ENCODE data around the gene SLC43A3. TPM values are rescaled to one million over a fixed set of nuclear protein-coding genes. Genes with fewer than 3 reads are reported as not detected.

SLC43A3 gene
- total RNA-seq, 1 experiment from 2014 or later = 21.4 TPM

- no peak overlapping the region for H2BK12ac ChIP-seq (ENCODE audit: insufficient read length, low read depth, low read length)
- Mint-ChIP-seq H3K27me3 (ENCODE audit: low read depth) (peaks cover 35% of the 10 kb centered on the region), H3K9me3 (no peaks in the 10 kb centered on the region; a peak in 1 of 5 replicates), H3K27ac (no peak overlapping the region), H3K36me3 (ENCODE audit: insufficient read depth in 1 of 3, low read depth in 3 of 3) (peaks cover 7 to 22% (median 11%) of the 10 kb centered on the region in 3 experiments; a peak in 5 of 7 replicates), H3K4me1 (peaks cover 34 to 45% of the 10 kb centered on the region in 2 experiments), H3K4me3 (no peak overlapping the region)
- H4K5ac ChIP-seq (ENCODE audit: insufficient read length, low read depth, low read length) = no peak overlapping the region
- peaks cover 7% of the 10 kb centered on the region; the same call in 1 of the 2 replicates for H3K4me1 ChIP-seq (ENCODE audit: insufficient read depth, low read length)
- H2BK20ac ChIP-seq (ENCODE audit: low read depth, low read length, poor library complexity, severe bottlenecking) = no peak overlapping the region
- no peaks in the 10 kb centered on the region for H4K20me1 ChIP-seq (ENCODE audit: control insufficient read depth, insufficient read depth, insufficient read length)
- no peak overlapping the region for H3K9ac ChIP-seq (ENCODE audit: extremely low read depth, insufficient read length, low read length)
- no peak overlapping the region for H2BK120ac ChIP-seq (ENCODE audit: low read depth, low read length, poor library complexity, severe bottlenecking)
- H3K79me2 ChIP-seq (ENCODE audit: insufficient read depth, low read length) = no peaks in the 10 kb centered on the region
- no peak overlapping the region for H2BK15ac ChIP-seq (ENCODE audit: low read depth, low read length)
- no peak for TF ChIP-seq CTCF (conservative IDR thresholded peaks at IDR 0.05)
- H2AK5ac ChIP-seq (ENCODE audit: insufficient read length, low read length) = no peak overlapping the region
- no peak overlapping the region for H3K23ac ChIP-seq (ENCODE audit: insufficient read length, low read depth, low read length)
- no peak overlapping the region for H2AFZ ChIP-seq (ENCODE audit: low read length)
- DNase-seq = no peak
- no peak overlapping the region for H3T11ph ChIP-seq (ENCODE audit: low read length)
- H4K8ac ChIP-seq (replicated peaks; ENCODE audit: insufficient read length, low read depth, low read length) = no peak overlapping the region
- no peak overlapping the region for H3K18ac ChIP-seq (ENCODE audit: insufficient read length, low read depth, low read length)
- H3K4ac ChIP-seq (ENCODE audit: low read depth, low read length) = no peak overlapping the region
- no CpG with 5 or more reads among the region's 3 CpGs for WGBS (ENCODE audit: extremely low coverage, insufficient read length, low lambda C conversion rate)
- H2BK5ac ChIP-seq (ENCODE audit: insufficient read length, low read length) = no peak overlapping the region
- H3K9me3 ChIP-seq (ENCODE audit: control insufficient read depth, low read depth, low read length) = no peaks in the 10 kb centered on the region
- no peak overlapping the region for H3K4me2 ChIP-seq (ENCODE audit: insufficient read depth, insufficient read length, low read length)
- peaks cover under 1% of the 10 kb centered on the region for H3K23me2 ChIP-seq (ENCODE audit: insufficient read length, low read depth, low read length, poor library complexity, severe bottlenecking)
- no peak overlapping the region for H4K91ac ChIP-seq (ENCODE audit: insufficient read length, low read depth, low read length)
- peaks cover 6% of the 10 kb centered on the region; the same call in 1 of the 2 replicates for H3K27me3 ChIP-seq (ENCODE audit: insufficient read depth, low read length)
- no peak overlapping the region for H3K14ac ChIP-seq (ENCODE audit: insufficient read depth, low read length)
- no peaks in the 10 kb centered on the region for H3K79me1 ChIP-seq (ENCODE audit: insufficient read depth, low read depth, low read length, poor library complexity, severe bottlenecking)
- no peak overlapping the region for H3K27ac ChIP-seq (ENCODE audit: insufficient read length, low read depth, low read length)
- no peak overlapping the region for H3K56ac ChIP-seq (ENCODE audit: insufficient read length, low read depth, low read length)
Measured at GRCh38 chr11:57471496-57471895, 44.6 kb upstream of the SLC43A3 start.

Data from H9 (cell line).